HCT116 (cell line): ENCODE results near the gene NSF. TPM values are rescaled to one million over a fixed set of nuclear protein-coding genes. Genes with fewer than 3 reads are reported as not detected.
"Not testable (repeated sequence)": the region's sequence is repeated elsewhere in the genome, so short reads cannot be mapped to it uniquely, and the experiment has no call there.

Experiments
- ATAC-seq: fragments of 200-7000 bp; cut with Tn5 transposase; 2 replicates; pipeline ENCODE4 v1.9.1; 2020; ENCODE audit warnings: mild to moderate bottlenecking, moderate library complexity
- BruUV-seq: library from RNA; stranded (reverse); fragments of 400-500 nt; replicated peaks from 2 replicates; lab custom pipeline; 2021; lab: Mats Ljungman, UMichigan
- CTCF ChIA-PET: fragments of 300-600 bp; sonication (Branson Sonifier 250); formaldehyde crosslinking; loops from one replicate; lab custom pipeline; 2021; ENCODE audit warnings: antibody characterized with exemption; lab: Charles Lee
- POLR2A ChIA-PET: fragments of 300-600, 350-600 bp; sonication (Branson Sonifier 250); formaldehyde crosslinking; loops from one replicate; lab custom pipeline; 2021; ENCODE audit warnings: antibody characterized with exemption; lab: Charles Lee
- RAD21 ChIA-PET, 2 experiments: fragments of 300-600 bp; sonication (Branson Sonifier 250); formaldehyde crosslinking; loops; one replicate each; lab custom pipeline; 2023; ENCODE audit warnings: low total read pairs in 2 of 2; ENCODE audit not compliant: uncharacterized antibody in 2 of 2, unreplicated experiment in 2 of 2, low non-redundant PET in 1 of 2; lab: Charles Lee
- DNase-seq: peaks from one replicate; pipeline ENCODE4 v3.0.0-alpha.2; 2010; ENCODE audit warnings: low read depth, low spot score
- H2AFZ ChIP-seq: fragments of 200-600 bp; shearing (Covaris generic), sonication (generic); 2 replicates; pipeline ENCODE4 v1.6.1; 2017; ENCODE audit warnings: low read depth, mixed run types, mixed read lengths, antibody characterized with exemption, low read length; ENCODE audit not compliant: poor library complexity, severe bottlenecking
- H3K27ac ChIP-seq: 2 replicates; pipeline ENCODE4 v1.5.1; 2012; ENCODE audit warnings: low read depth, low read length
- H3K27me3 ChIP-seq: fragments of 200-600 bp; sonication (generic); 2 replicates; pipeline ENCODE4 v1.6.1; 2016; ENCODE audit warnings: mixed run types, low read length, mixed read lengths; ENCODE audit not compliant: insufficient read depth
- H3K36me3 ChIP-seq, 2 experiments: fragments of 200-500 bp in 1 of 2; fragments of 200-600 bp in 1 of 2; sonication (Bioruptor generic) in 1 of 2; sonication (generic) in 1 of 2; 2 replicates each; pipeline versions ENCODE4 v1.5.1 to v1.6.1; 2014 to 2016; ENCODE audit warnings: low read length in 2 of 2, inconsistent platforms in 1 of 2, mixed read lengths in 1 of 2, mixed run types in 1 of 2; ENCODE audit not compliant: insufficient read depth in 2 of 2, control insufficient read depth in 1 of 2
- H3K4me1 ChIP-seq, 2 experiments: fragments of 200-600 bp in 1 of 2; sonication (generic) in 1 of 2; 2 replicates each; pipeline versions ENCODE4 v1.5.1 to v1.6.1; 2012 to 2017; ENCODE audit warnings: low read length in 2 of 2, inconsistent platforms in 1 of 2, mild to moderate bottlenecking in 1 of 2, mixed read lengths in 1 of 2, mixed run types in 1 of 2, moderate library complexity in 1 of 2; ENCODE audit not compliant: insufficient read depth in 2 of 2, control insufficient read depth in 1 of 2
- H3K4me2 ChIP-seq: fragments of 200-600 bp; sonication (generic); 2 replicates; pipeline ENCODE4 v1.6.1; 2017; ENCODE audit warnings: mixed run types, low read length, mixed read lengths
- H3K4me3 ChIP-seq, 2 experiments: fragments of 200-600 bp in 1 of 2; sonication (generic) in 1 of 2; replicated peaks in 1 of 2; 2 replicates each; pipeline ENCODE4 v1.5.1; 2011 to 2016; ENCODE audit warnings: low read length in 2 of 2, control low read depth in 1 of 2, low read depth in 1 of 2, mild to moderate bottlenecking in 1 of 2, mixed read lengths in 1 of 2, mixed run types in 1 of 2
- H3K79me2 ChIP-seq: fragments of 200-600 bp; sonication (generic); 2 replicates; pipeline ENCODE4 v1.6.1; 2017; ENCODE audit warnings: mild to moderate bottlenecking, mixed run types, low read length, moderate library complexity, mixed read lengths; ENCODE audit not compliant: insufficient read depth
- H3K9ac ChIP-seq: fragments of 200-600 bp; sonication (generic); 2 replicates; pipeline ENCODE4 v1.6.1; 2016; ENCODE audit warnings: low read length, mixed read lengths
- H3K9me2 ChIP-seq: fragments of 200-600 bp; sonication (generic), shearing (Covaris generic); 2 replicates; pipeline ENCODE4 v1.6.1; 2017; ENCODE audit warnings: mixed run types, mild to moderate bottlenecking, moderate library complexity; ENCODE audit not compliant: insufficient read depth
- H3K9me3 ChIP-seq, 2 experiments: fragments of 200-500 bp in 1 of 2; fragments of 200-600 bp in 1 of 2; sonication (Bioruptor generic) in 1 of 2; sonication (generic) in 1 of 2; 2 replicates each; pipeline ENCODE4 v1.6.1; 2014 to 2017; ENCODE audit warnings: low read length in 2 of 2, mixed read lengths in 2 of 2, inconsistent platforms in 1 of 2, low read depth in 1 of 2, mild to moderate bottlenecking in 1 of 2, mixed run types in 1 of 2, moderate library complexity in 1 of 2; ENCODE audit not compliant: control insufficient read depth in 1 of 2, insufficient read depth in 1 of 2
- H4K20me1 ChIP-seq: fragments of 200-600 bp; sonication (generic), shearing (Covaris generic); 2 replicates; pipeline ENCODE4 v1.6.1; 2017; ENCODE audit warnings: mixed run types, mild to moderate bottlenecking, moderate library complexity; ENCODE audit not compliant: insufficient read depth
- RAD21 ChIP-seq: IDR thresholded peaks from 2 replicates; pipeline ENCODE4 v1.6.1; 2012; ENCODE audit warnings: low read depth, mild to moderate bottlenecking
- intact Hi-C: fragments of 100-400 bp; cut with micrococcal nuclease; formaldehyde crosslinking; loops from 2 replicates; pipeline ENCODE4 v1.10.0; 2022
- total RNA-seq: library from RNA; stranded (reverse); gene quantifications from one replicate; pipeline ENCODE4 v1.2.1, GENCODE V29; 2021; ENCODE audit not compliant: unreplicated experiment
- TF ChIP-seq, protein P1 (sequence below), 3 experiments: fragments of 200-600 bp in 1 of 3; sonication (generic) in 1 of 3; IDR thresholded peaks in 2 of 3; conservative IDR thresholded peaks in 1 of 3; 2 replicates each; pipeline ENCODE4 v1.5.1; 2012 to 2017; ENCODE audit warnings: low read depth in 2 of 3, low read length in 2 of 3, antibody characterized with exemption in 1 of 3, borderline replicate concordance in 1 of 3, control low read depth in 1 of 3, mild to moderate bottlenecking in 1 of 3, mixed read lengths in 1 of 3, mixed run types in 1 of 3, moderate library complexity in 1 of 3; ENCODE audit not compliant: insufficient read depth in 1 of 3

The NSF gene
- total RNA-seq, 1 experiment from 2014 or later = 61.1 TPM

DNA sequence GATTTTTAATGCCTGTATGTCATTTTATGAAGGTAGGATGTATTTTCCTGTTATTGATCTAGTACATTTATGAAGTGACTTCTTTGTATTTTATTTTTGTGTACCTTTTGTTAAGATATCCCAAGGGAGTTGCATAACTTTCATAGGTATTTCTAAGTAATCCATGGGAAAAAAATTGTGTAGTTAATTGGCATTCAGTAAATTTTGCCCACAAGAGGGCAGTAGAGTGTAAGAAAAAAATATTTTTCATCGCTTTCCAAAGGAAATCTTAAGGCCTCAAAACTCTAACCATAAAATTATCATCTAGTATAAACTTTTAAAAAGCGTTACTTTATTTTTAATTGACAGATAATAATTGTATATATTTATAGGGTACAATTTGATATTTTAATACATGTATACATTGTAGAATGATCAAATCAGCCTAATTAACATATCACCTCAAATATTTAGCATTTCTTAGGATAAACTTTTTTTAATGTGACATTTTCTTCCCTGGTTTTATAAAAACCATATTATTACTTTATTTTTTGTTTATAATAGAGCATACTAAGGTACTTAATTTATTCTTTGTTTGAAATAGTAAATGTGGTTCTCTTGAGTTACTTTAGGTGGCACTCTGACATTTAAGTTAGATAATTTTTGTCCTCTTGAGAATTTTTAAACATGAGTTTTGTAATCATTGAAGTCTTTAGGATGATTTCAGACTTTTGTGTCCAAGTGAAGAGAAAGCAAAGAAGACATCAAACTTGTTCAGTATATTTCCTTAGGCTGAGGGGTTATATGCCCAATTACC, 51.6 kb downstream of the NSF start:
- intact Hi-C loops, H3K79me2 ChIP-seq, H3K4me3 ChIP-seq, H3K4me2 ChIP-seq, H3K27ac ChIP-seq, RAD21 ChIA-PET, H3K9ac ChIP-seq, H3K27me3 ChIP-seq, DNase-seq, BruUV-seq, POLR2A ChIA-PET, CTCF ChIA-PET, H3K9me2 ChIP-seq, H3K4me1 ChIP-seq, H3K36me3 ChIP-seq, H4K20me1 ChIP-seq, H2AFZ ChIP-seq, H3K9me3 ChIP-seq: not testable (repeated sequence)
- TF ChIP-seq RAD21 = peak; percentile 47
- TF ChIP-seq, protein P1, sequence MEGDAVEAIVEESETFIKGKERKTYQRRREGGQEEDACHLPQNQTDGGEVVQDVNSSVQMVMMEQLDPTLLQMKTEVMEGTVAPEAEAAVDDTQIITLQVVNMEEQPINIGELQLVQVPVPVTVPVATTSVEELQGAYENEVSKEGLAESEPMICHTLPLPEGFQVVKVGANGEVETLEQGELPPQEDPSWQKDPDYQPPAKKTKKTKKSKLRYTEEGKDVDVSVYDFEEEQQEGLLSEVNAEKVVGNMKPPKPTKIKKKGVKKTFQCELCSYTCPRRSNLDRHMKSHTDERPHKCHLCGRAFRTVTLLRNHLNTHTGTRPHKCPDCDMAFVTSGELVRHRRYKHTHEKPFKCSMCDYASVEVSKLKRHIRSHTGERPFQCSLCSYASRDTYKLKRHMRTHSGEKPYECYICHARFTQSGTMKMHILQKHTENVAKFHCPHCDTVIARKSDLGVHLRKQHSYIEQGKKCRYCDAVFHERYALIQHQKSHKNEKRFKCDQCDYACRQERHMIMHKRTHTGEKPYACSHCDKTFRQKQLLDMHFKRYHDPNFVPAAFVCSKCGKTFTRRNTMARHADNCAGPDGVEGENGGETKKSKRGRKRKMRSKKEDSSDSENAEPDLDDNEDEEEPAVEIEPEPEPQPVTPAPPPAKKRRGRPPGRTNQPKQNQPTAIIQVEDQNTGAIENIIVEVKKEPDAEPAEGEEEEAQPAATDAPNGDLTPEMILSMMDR (IDR thresholded peaks at IDR 0.05 in 2 of 3, conservative IDR thresholded peaks at IDR 0.05 in 1 of 3; ENCODE audit: borderline replicate concordance in 1 of 3, insufficient read depth in 1 of 3, low read depth in 2 of 3, low read length in 2 of 3) = peak in 1 of 3 experiments; percentile 43; a peak in 1 of 6 replicates
- peak; percentile 50 for ATAC-seq

DNA sequence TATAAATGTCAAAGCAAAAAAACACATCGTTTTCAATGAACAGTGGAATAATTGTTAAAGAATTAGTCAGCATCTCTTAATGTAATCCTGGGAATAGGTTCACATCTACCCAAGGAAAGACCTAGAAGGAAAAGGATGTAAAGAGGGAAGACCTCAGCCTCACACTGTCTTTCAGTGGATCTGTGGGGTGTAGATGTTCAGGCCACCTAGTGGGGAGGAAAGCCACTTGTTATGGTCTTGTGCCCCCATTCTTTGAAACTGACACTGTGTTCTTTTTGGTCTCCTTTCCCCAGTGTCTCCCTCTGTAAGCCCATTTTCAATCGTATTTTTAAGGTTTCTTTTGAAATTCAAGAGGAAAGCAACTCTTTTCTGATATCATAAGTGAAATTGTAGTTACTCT, 56.8 kb downstream of the NSF start:
- H3K9me3 ChIP-seq, H3K27me3 ChIP-seq, H3K79me2 ChIP-seq, DNase-seq, H3K4me1 ChIP-seq, BruUV-seq, RAD21 ChIA-PET, H4K20me1 ChIP-seq, H2AFZ ChIP-seq, H3K4me2 ChIP-seq, H3K4me3 ChIP-seq, POLR2A ChIA-PET, H3K9me2 ChIP-seq, CTCF ChIA-PET, H3K9ac ChIP-seq, H3K36me3 ChIP-seq, H3K27ac ChIP-seq, intact Hi-C loops: not testable (repeated sequence)
- ATAC-seq = peak; percentile 69

DNA sequence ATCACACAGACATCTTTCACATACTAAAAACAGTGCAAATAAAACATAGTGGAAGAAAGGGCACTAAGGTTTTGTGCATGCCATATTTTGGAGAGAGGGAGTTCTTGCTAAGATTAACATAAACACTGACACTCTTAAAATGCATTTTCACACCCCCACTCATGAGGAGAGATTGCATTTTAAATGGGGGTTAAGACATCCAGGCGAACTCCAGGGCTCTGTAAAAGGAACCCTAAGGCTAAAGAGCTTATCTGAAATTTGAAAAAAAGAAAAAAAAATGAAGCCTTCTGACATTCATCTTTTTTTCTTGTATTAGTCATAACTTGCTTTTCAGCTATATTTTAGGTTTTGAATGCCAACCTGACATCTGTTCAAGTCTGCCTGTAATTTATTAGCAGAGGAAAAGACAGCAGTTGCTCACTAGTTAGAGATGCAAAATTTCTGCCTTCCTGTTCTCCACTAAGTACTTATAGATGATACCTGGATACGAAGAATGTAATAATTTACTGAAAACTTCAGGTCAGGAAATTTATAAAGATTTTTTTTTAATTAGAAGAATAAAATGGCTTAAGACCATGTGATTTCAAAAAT, 57.3 kb downstream of the NSF start:
- H4K20me1 ChIP-seq, H3K9me3 ChIP-seq, H3K27me3 ChIP-seq, H3K9me2 ChIP-seq, H3K4me3 ChIP-seq, H3K9ac ChIP-seq, CTCF ChIA-PET, H2AFZ ChIP-seq, H3K79me2 ChIP-seq, ATAC-seq, H3K4me2 ChIP-seq, RAD21 ChIA-PET, DNase-seq, H3K36me3 ChIP-seq, BruUV-seq, POLR2A ChIA-PET, H3K27ac ChIP-seq, H3K4me1 ChIP-seq, intact Hi-C loops: not testable (repeated sequence)

DNA sequence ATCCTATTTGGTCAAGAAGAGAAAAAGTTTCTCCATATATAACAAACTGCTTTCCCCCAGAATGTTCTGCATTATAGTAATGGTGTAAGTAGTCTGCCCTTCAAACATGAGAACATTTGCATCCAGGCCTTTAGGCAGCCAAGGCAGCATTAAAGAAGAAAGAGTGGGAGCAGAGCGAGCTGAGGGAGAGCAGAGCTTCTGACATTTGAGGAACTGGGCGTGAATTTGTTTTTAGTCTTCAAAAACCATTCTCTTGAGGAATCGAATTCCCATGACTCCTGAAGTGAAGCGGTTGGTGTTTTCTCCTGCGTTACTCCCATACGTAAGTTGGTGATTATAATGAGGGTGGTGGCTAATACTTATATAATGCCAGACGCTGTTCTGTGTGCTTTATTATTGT, 58.8 kb downstream of the NSF start:
- H4K20me1 ChIP-seq, POLR2A ChIA-PET, H3K4me2 ChIP-seq, H3K4me3 ChIP-seq, H3K79me2 ChIP-seq, H3K9me2 ChIP-seq, H3K9me3 ChIP-seq, H2AFZ ChIP-seq, H3K36me3 ChIP-seq, CTCF ChIA-PET, H3K27ac ChIP-seq, ATAC-seq, H3K4me1 ChIP-seq, H3K9ac ChIP-seq, DNase-seq, intact Hi-C loops, H3K27me3 ChIP-seq, BruUV-seq, RAD21 ChIA-PET: not testable (repeated sequence)
